NB4 (cell line): Measurements from ENCODE around the gene GGACT.

ENCODE experiments used
- DNase-seq: peaks from one replicate; pipeline ENCODE4 v3.0.0; 2010; ENCODE audit warnings: low read depth
- H3K4me3 ChIP-seq: one replicate; pipeline ENCODE4 v1.5.1; 2011; ENCODE audit warnings: mild to moderate bottlenecking, low read depth, low read length, moderate library complexity
- MYC ChIP-seq: IDR thresholded peaks from 2 replicates; pipeline ENCODE4 v1.6.1; 2011; ENCODE audit warnings: low read depth, low read length
- POLR2A ChIP-seq: IDR thresholded peaks from 2 replicates; pipeline ENCODE4 v1.6.1; 2011; ENCODE audit warnings: mild to moderate bottlenecking; ENCODE audit not compliant: insufficient read length; ENCODE audit errors: extremely low read depth
- TF ChIP-seq, protein P1 (sequence below): IDR thresholded peaks from one replicate; pipeline ENCODE4 v1.5.1; 2012; ENCODE audit warnings: low read depth, low read length
- TF ChIP-seq, protein P2 (sequence below): IDR thresholded peaks from 2 replicates; pipeline ENCODE4 v1.6.1; 2011; ENCODE audit warnings: low read depth, low read length

GGACT gene

DNA sequence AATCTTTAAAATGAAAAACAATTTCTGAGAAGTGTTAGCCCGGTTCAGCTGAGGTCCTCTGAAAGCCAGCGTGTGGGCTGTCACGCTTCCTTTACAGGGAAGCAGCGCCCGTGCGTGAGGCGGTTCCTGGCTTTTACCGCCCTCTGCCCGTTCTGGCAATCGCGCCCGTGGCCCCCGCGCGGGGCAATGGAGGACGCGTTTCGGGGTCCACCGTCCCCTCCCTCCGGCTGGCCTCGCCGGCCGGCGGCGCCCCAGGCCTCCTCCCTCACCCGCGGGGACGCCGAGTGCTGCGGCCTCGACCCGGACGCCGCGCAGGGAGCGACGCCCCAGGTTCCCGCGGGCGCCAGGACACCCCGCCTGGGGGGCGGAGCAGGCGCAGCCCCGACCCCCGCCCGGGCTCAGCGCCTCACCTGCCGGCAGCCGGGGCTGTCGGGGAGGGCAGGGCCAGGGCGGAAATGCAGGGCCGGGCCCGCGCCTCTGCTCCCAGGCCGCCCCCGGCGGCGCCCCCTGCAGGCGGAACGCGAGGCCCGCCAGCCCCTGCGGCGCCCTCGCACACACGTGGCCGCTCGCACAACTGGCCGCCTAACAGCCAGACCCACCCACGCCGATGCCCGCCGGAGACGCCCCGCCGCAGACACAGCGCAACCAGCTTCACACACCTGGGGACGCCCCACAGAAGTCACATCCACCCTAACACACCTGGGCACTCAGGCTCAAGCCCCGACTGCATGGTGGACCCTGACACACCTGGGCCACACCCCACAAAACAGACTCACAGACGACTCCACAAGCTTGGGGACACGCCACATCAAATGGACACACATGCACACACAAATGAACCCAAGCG is at the start of gene GGACT:
Gene GGACT, minus strand, starts transcription at position 459 of the 847 bp plus-strand sequence. CDS start 56,198 bp downstream, outside the sequence.
- TF ChIP-seq MYC, result peak; percentile 90
- TF ChIP-seq, protein P1, sequence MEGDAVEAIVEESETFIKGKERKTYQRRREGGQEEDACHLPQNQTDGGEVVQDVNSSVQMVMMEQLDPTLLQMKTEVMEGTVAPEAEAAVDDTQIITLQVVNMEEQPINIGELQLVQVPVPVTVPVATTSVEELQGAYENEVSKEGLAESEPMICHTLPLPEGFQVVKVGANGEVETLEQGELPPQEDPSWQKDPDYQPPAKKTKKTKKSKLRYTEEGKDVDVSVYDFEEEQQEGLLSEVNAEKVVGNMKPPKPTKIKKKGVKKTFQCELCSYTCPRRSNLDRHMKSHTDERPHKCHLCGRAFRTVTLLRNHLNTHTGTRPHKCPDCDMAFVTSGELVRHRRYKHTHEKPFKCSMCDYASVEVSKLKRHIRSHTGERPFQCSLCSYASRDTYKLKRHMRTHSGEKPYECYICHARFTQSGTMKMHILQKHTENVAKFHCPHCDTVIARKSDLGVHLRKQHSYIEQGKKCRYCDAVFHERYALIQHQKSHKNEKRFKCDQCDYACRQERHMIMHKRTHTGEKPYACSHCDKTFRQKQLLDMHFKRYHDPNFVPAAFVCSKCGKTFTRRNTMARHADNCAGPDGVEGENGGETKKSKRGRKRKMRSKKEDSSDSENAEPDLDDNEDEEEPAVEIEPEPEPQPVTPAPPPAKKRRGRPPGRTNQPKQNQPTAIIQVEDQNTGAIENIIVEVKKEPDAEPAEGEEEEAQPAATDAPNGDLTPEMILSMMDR, result peak; percentile 44
- peak; percentile 52 for TF ChIP-seq POLR2A
- TF ChIP-seq, protein P2, sequence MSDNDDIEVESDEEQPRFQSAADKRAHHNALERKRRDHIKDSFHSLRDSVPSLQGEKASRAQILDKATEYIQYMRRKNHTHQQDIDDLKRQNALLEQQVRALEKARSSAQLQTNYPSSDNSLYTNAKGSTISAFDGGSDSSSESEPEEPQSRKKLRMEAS, result peak; percentile 84
- H3K4me3 ChIP-seq, result peak within 1 kb of the TSS; percentile 57
- peak; percentile 79 for DNase-seq

DNA sequence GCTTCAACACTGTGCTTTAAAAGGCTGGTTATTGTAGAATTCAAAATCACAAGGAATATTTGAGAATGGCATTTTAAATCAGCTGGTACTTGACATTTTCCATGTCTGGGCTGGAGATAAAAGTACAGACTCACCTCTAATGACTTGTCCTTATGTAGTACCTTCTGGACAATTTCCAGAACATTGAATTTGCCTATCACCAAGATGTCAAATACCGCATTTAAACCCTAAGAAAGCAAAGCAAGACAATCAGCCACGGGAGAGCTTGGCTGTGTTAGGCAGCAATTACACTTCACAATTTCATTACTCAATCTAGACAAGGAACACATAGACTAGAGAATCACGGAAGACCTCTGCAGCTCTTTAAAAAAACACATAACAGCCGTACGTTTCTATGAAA is 49.2 kb upstream of the GGACT start:
- no peak for TF ChIP-seq MYC
- no peak for TF ChIP-seq POLR2A
- TF ChIP-seq, protein P1, result no peak
- TF ChIP-seq, protein P2, result no peak
- no peak overlapping the region for H3K4me3 ChIP-seq
- no peak for DNase-seq

DNA sequence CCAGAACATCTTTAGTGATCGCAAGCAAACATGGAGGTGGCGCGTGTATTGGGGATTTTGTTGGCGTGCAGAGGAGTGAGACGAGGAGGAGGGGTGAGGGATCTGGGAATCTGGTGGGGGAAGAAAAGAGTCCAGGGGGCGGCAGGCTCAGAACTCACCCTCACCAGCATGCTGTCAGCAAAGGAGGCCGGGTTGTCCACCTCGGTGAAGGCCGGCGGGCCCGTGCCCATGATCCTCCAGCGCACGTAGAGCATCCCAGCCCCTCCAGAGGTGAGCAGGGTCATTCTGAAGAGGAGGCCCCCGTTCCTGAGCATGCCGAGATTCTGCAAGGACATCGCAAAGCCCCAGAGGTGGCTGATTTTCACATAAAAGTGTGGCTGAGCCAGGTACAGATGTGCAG is 48.8 kb upstream of the GGACT start:
- DNase-seq, result no peak
- TF ChIP-seq POLR2A, result no peak
- TF ChIP-seq, protein P1, result no peak
- TF ChIP-seq, protein P2, result no peak
- no peak for TF ChIP-seq MYC
- H3K4me3 ChIP-seq, result no peak overlapping the region

DNA sequence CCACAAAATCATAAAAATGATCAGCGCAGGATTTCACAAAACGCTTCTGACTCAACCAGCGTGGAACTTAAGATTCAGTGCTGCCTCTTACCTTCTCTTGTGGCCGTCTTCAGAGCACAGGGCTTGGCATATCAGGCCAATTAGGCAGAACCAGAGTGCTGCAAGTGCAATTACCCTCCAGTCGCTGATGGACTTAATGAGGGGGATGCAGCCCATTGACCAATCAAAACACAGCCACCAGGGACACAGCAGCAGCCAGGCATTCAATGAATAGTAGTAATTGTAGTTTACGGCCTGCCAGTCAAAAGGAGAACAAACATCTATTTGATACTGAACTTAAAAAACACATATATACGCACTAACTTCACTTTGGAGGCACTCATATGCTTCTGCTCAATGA is 47.9 kb upstream of the GGACT start:
- H3K4me3 ChIP-seq, result no peak overlapping the region
- TF ChIP-seq POLR2A, result no peak
- TF ChIP-seq, protein P1, result no peak
- TF ChIP-seq, protein P2, result no peak
- TF ChIP-seq MYC, result no peak
- DNase-seq, result no peak

DNA sequence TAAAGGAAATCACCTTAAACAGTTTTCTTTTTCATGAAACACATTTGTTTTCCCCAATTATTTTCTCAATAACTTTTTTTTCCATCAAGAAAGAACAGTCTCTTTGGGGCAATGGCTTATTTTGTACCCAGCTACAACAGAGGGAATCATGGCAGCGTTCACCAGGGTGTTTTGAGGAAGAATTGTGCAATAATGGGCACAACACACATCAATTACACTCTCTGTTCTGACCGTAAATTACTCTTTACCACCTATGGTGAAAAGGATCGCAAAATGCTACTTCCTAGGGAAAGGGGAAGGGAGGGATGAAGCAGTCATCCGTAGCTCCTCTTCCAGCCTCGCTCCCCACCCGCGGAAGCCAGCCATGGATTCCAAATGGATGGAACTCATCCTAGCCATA is 47.4 kb upstream of the GGACT start:
- H3K4me3 ChIP-seq, result no peak overlapping the region
- TF ChIP-seq, protein P2, result no peak
- TF ChIP-seq MYC (no peak), POLR2A (no peak)
- TF ChIP-seq, protein P1, result no peak
- DNase-seq, result no peak
